Endothelial cell of umbilical vein (primary cell): ENCODE data around the gene HAUS7. TPM values are rescaled to one million over a fixed set of nuclear protein-coding genes. Genes with fewer than 3 reads are reported as not detected.

Experiments used
- BruUV-seq: library from RNA; stranded (reverse); fragments of 400-500 nt; replicated peaks from 2 replicates; lab custom pipeline; 2021; lab: Mats Ljungman, UMichigan
- CTCF ChIA-PET: fragments of 300-600, 350-600 bp; sonication (Branson Sonifier 250); formaldehyde crosslinking; loops from one replicate; lab custom pipeline; 2021; ENCODE audit warnings: antibody characterized with exemption, inconsistent platforms; lab: Charles Lee
- POLR2A ChIA-PET: fragments of 300-600, 350-600 bp; sonication (Branson Sonifier 250); formaldehyde crosslinking; loops from one replicate; lab custom pipeline; 2021; ENCODE audit warnings: antibody characterized with exemption, inconsistent platforms; lab: Charles Lee
- DNase-seq: peaks from one replicate; pipeline ENCODE4 v3.0.0-alpha.2; 2011; ENCODE audit warnings: low read depth, low spot score
- FAIRE-seq: peaks from 2 replicates; lab custom pipeline; 2011; peaks lifted over from hg19 to GRCh38; lab: Jason Lieb, UNC
- H2AFZ ChIP-seq: 2 replicates; pipeline ENCODE4 v1.6.0; 2012; ENCODE audit warnings: low read depth, low read length, control low read depth, inconsistent platforms
- H3K27ac ChIP-seq: 2 replicates; pipeline ENCODE4 v1.5.1; 2011; ENCODE audit warnings: low read depth, mild to moderate bottlenecking, control low read depth, low read length, moderate library complexity; ENCODE audit not compliant: insufficient read depth
- H3K27me3 ChIP-seq, 2 experiments: 2 replicates each; pipeline versions ENCODE4 v1.6.0 to v1.6.1; 2011; ENCODE audit warnings: low read length in 2 of 2, mixed read lengths in 1 of 2; ENCODE audit not compliant: control insufficient read depth in 2 of 2, insufficient read depth in 2 of 2
- H3K36me3 ChIP-seq, 2 experiments: 2 replicates in 1 of 2; 3 replicates in 1 of 2; pipeline ENCODE4 v1.5.1; 2011; ENCODE audit warnings: low read length in 2 of 2, mild to moderate bottlenecking in 1 of 2, moderate library complexity in 1 of 2; ENCODE audit not compliant: control insufficient read depth in 2 of 2, insufficient read depth in 2 of 2; ENCODE audit errors: extremely low read depth in 1 of 2
- H3K4me1 ChIP-seq: 3 replicates; pipeline ENCODE4 v1.5.1; 2011; ENCODE audit warnings: mild to moderate bottlenecking, low read length; ENCODE audit not compliant: control insufficient read depth, insufficient read depth; ENCODE audit errors: extremely low read depth
- H3K4me2 ChIP-seq: 2 replicates; pipeline ENCODE4 v1.6.1; 2011; ENCODE audit warnings: low read length, control low read depth, mixed read lengths; ENCODE audit not compliant: insufficient read depth
- H3K4me3 ChIP-seq, 3 experiments: fragments of 200-600 bp in 1 of 3; sonication (generic), shearing (Covaris generic) in 1 of 3; replicated peaks in 1 of 3; 2 replicates each; pipeline ENCODE4 v1.5.1; 2011 to 2016; ENCODE audit warnings: control low read depth in 3 of 3, low read length in 3 of 3, mild to moderate bottlenecking in 2 of 3, inconsistent platforms in 1 of 3, low read depth in 1 of 3, moderate library complexity in 1 of 3; ENCODE audit not compliant: insufficient read depth in 1 of 3
- H3K79me2 ChIP-seq: 2 replicates; pipeline ENCODE4 v1.6.0; 2012; ENCODE audit warnings: low read length, inconsistent platforms; ENCODE audit not compliant: control insufficient read depth, insufficient read depth
- H3K9ac ChIP-seq: replicated peaks from 2 replicates; pipeline ENCODE3; 2011; ENCODE audit warnings: low read length, control low read depth; ENCODE audit not compliant: insufficient read depth; ENCODE audit errors: extremely low read depth
- H3K9me1 ChIP-seq: replicated peaks from 3 replicates; pipeline ENCODE4 v1.6.0; 2011; ENCODE audit warnings: mild to moderate bottlenecking, low read length; ENCODE audit not compliant: control insufficient read depth, insufficient read depth; ENCODE audit errors: extremely low read depth
- H3K9me3 ChIP-seq: replicated peaks from 2 replicates; pipeline ENCODE4 v1.5.1; 2012; ENCODE audit warnings: low read length, inconsistent platforms; ENCODE audit not compliant: control insufficient read depth, insufficient read depth
- H4K20me1 ChIP-seq: replicated peaks from 2 replicates; pipeline ENCODE3; 2011; ENCODE audit warnings: mild to moderate bottlenecking, low read length; ENCODE audit not compliant: control insufficient read depth, insufficient read depth; ENCODE audit errors: extremely low read depth
- CTCF ChIP-seq, 2 donors: IDR thresholded peaks; 1 replicate in 1 of 2; 2 replicates in 1 of 2; pipeline ENCODE4 v1.5.1; 2011; ENCODE audit warnings: low read length in 2 of 2, mild to moderate bottlenecking in 2 of 2, moderate library complexity in 2 of 2, control low read depth in 1 of 2, inconsistent platforms in 1 of 2, low read depth in 1 of 2; ENCODE audit not compliant: insufficient read depth in 1 of 2; ENCODE audit errors: extremely low read depth in 1 of 2
- EZH2 ChIP-seq: IDR thresholded peaks from 2 replicates; pipeline ENCODE4 v1.6.1; 2012; ENCODE audit warnings: borderline replicate concordance, low read depth, mild to moderate bottlenecking, moderate library complexity, low read length, inconsistent platforms; ENCODE audit not compliant: severe bottlenecking
- GATA2 ChIP-seq: IDR thresholded peaks from 2 replicates; pipeline ENCODE4 v1.7.0; 2011; ENCODE audit warnings: low read depth, mild to moderate bottlenecking, moderate library complexity, mixed read lengths, low read length; ENCODE audit not compliant: insufficient read length, insufficient read depth
- MAX ChIP-seq: IDR thresholded peaks from 2 replicates; pipeline ENCODE4 v1.6.1; 2011; ENCODE audit not compliant: insufficient read depth, insufficient read length
- dilution Hi-C: fragments of 300-500 bp; cut with MboI; formaldehyde crosslinking; loops from one replicate; pipeline ENCODE4 v1.15.0; 2019; ENCODE audit warnings: low sequenced_read_pairs; ENCODE audit not compliant: extremely low pct_ligation_motif_present
- intact Hi-C: fragments of 100-400 bp; cut with micrococcal nuclease; formaldehyde crosslinking; loops from one replicate; pipeline ENCODE4 v1.10.0; 2022
- polyA plus RNA-seq, 4 experiments: library from polyadenylated mRNA; depleted of rRNA in 3 of 4; stranded (reverse) in 3 of 4; unstranded in 1 of 4; fragments of >200 nt; gene quantifications; 2 replicates each; pipeline versions ENCODE4 v1.2.1 to v1.2.3, GENCODE V29; 2011 to 2012; ENCODE audit warnings: missing spikeins in 1 of 4
- total RNA-seq: library from RNA; stranded (reverse); gene quantifications from 2 replicates; pipeline ENCODE4 v1.2.3, GENCODE V29; 2021

Gene HAUS7
- total and polyA plus RNA-seq, 2 donors (not counting 3 experiments of a cell fraction or from before 2014, with no cell fraction given): 31.0 to 46.4 TPM

GRCh38 chrX:153517946-153518834 is 47.8 kb upstream of the HAUS7 start:
- ChIA-PET POLR2A (no interaction called here), CTCF (no interaction called here)
- no TSS peak for BruUV-seq
- Histone ChIP-seq H3K27me3 (peaks cover 19 to 26% of the 10 kb centered on the region in 2 experiments), H3K27ac (no peak overlapping the region), H3K9me3 (no peaks in the 10 kb centered on the region), H3K36me3 (no peaks in the 10 kb centered on the region), H3K4me1 (no peaks in the 10 kb centered on the region), H3K79me2 (no peaks in the 10 kb centered on the region), H3K9ac (no peak overlapping the region), H3K4me3 (no peak overlapping the region), H4K20me1 (no peaks in the 10 kb centered on the region), H3K4me2 (no peak overlapping the region), H2AFZ (no peak overlapping the region), H3K9me1 (no peaks in the 10 kb centered on the region)
- FAIRE-seq: no peak
- TF ChIP-seq MAX (no peak), EZH2 (peak; percentile 88), GATA2 (no peak), CTCF (IDR thresholded peaks at IDR 0.05; ENCODE audit: extremely low read depth in 1 of 2, insufficient read depth in 1 of 2, low read depth in 1 of 2, low read length in 2 of 2) (no peak)
- DNase-seq: no peak
- dilution Hi-C loops: no loop called here
- intact Hi-C loops: no loop called here
